NAMALWA (cell line): ENCODE measurements around the gene SLC5A5.
A peak's percentile ranks its signal among the peaks of the same experiment; 100 is the strongest.

Source experiments
- DNase-seq: peaks from one replicate; pipeline ENCODE4 v3.0.0-alpha.2; 2015; ENCODE audit warnings: low spot score

Gene SLC5A5

DNA sequence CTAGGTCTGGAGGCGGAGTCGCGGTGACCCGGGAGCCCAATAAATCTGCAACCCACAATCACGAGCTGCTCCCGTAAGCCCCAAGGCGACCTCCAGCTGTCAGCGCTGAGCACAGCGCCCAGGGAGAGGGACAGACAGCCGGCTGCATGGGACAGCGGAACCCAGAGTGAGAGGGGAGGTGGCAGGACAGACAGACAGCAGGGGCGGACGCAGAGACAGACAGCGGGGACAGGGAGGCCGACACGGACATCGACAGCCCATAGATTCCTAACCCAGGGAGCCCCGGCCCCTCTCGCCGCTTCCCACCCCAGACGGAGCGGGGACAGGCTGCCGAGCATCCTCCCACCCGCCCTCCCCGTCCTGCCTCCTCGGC is at the start of gene SLC5A5:
Gene SLC5A5 (plus strand): TSS at position 68 of the 373 bp plus-strand sequence. CDS start 375 bp downstream, outside the sequence.
- peak; percentile 42 for DNase-seq

DNA sequence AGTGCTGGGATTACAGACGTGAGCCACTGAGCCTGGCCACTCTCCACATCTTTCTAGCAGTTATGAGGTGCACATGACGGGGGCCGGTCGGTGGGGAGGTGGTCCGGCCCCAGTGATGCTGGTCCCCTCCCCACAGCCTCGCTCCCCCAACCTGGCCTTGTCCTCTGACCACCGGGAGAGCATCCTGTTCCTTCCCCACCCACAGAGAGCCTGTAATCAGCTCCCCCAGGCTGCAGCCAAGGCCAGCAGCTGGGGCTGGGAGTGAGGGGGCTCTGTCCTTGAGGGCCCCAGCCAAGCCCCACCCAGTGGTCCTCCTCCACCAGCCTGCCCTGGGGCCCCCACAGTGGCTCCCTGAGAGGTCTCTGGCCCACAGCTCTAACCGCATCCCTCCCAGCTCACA is 47.4 kb upstream of the SLC5A5 start:
- DNase-seq: no peak

DNA sequence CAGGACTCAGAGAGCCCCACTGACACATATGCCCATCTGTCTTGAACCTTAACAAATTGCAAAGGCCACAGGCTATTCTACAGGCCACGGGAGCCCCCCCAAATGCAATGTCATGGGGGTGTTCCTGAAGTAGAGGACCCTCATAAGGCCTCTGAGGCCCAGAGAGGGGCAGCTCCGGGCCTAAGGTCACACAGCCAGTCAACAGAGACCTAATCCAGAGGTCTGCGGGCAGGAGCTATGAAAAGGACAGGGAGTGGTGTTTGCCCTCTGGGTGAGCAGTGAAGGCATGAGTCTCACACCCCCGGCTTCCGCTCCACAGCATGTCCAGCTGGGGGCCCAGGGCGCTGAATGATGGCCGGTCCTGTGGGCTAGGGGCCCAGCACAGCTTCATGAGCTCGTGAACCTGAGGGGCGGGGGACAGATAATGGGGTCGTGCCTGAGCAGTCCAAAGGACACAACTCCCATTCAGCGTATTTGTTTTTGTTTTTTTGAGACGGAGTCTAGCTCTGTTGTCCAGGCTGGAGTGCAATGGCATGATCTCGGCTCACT is 45.2 kb upstream of the SLC5A5 start:
- no peak for DNase-seq

DNA sequence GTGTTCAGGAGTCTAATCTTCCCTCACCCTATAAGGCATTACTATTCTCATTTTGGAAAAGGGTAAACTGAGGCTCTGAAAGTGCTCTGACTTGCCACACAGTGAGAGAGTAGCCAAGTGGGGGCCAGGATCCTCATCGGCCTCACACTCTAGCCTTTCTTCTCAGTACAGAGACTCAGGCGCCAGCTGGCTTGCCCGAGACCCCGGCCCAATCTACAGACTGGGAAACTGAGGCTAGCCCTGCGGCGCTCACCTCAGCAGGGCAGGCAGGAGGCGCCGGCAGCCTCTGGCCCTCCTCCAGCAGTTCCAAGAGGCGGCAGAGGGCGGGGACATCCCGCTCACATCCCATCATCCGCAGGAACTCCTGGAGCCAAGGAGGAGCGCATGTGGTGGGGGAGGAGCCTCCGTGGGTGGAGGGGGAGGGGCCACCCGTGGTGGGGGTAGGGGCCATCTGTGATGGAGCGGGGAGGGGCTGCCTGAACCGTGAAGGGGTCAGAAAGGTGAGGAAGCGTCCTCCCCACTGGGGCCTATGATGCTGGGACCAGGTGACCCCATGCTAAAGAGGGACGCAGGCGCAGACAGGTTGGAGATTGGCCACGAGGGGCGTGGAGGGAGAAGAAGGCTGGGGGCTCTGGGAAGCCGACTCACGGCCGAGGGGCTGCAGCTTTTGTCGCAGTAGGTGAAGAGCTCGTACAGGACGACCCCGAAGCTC is 41.7 kb upstream of the SLC5A5 start:
- no peak for DNase-seq

DNA sequence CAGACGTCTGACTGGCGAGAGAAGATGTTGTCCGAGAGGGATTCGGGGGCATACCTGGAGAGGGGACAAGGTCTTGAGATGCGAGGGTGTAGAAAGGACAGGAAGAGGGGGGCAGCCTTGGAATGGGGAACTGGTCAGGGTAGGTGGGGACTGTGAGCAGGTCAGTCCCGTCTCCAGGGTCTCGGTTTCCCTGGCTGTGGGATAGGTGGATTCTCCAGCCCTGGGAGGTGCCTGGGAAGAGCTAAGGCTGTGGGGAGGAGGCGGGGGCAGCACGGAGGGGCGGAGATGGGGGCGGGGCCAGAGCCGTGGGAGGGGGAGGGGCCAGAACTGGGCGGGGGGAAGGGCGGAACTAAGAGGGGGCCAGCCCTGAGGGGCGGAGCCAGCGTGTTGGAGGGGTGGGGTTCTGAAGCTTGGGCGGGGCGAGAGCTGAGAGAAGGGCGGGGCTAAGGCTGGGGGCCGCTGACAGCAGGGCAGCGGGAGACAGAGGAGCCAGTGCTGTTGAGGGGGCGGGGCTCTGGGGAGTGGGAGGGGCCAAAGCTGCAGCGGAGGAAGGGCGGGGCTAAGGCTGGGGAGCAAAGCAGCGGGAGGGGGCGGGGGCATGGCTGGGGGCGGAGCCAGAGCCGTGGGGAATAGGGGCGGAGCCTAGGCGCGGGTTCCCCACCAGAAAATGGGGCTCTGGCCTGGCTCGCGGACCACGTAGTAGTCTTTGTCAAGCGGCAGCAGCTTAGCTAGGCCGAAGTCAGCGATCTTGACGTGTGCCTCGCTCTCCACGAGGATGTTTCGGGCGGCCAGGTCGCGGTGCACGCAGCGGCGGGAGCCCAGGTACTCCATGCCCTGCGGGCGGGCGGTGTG is 41.0 kb upstream of the SLC5A5 start:
- peak; percentile 90 for DNase-seq

DNA sequence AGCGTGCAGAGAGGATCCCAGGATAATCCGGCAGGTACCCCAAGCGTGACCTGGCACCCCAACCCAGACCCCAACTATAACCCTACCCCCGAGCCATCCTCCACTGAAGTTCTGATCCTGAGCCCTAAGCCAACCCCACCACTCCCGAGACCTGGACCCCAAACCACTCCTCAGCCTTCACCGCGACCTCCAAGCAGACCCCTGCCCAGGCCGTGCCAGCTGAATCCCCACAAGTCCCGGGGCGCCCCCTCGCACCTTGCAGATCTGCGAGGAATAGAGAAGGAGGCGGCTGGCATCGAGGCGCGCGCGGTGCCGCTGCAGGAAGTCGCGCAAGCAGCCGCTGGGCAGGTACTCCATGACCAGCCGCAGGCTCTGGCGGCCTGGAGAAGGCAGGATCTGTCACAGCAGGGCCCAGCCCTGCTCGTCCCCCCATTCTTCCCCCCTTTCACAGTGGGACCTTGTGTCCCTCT is 40.3 kb upstream of the SLC5A5 start:
- no peak for DNase-seq

DNA sequence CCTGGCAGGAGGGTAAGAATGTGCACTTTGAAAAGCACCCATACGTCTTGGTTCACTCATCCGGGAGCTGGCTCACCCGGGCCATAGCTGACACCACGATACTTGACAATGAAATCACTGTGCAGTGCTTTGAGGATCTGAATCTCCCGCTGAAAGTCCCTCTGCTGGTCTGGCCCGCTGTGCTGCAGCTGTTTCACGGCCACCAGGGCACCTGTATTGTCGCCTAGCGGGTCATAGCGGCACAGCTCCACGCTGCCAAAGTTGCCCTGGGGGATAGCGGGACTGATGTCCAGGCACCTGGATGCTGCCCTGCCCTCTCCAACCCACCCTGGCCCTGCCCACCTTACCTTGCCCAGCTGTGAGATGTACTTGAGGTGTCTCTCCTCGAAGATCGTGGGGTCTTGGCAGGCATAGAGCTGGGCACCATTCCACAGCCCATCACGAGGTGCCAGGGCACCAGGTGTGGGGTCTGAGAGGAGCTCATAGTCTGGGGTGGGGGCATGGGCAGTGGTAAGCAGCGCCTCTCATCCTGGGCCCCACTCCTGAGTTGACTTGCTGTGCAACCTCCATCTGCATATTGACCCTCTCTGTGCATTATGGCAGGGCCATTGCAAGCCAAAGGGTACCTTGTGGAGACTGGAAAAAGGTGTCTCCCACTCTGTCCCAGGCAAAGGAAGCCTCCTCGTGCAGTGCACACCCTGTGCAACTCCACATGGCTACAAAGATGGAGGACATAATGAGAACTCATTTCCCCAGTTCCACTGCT is 39.1 kb upstream of the SLC5A5 start:
- DNase-seq: no peak

DNA sequence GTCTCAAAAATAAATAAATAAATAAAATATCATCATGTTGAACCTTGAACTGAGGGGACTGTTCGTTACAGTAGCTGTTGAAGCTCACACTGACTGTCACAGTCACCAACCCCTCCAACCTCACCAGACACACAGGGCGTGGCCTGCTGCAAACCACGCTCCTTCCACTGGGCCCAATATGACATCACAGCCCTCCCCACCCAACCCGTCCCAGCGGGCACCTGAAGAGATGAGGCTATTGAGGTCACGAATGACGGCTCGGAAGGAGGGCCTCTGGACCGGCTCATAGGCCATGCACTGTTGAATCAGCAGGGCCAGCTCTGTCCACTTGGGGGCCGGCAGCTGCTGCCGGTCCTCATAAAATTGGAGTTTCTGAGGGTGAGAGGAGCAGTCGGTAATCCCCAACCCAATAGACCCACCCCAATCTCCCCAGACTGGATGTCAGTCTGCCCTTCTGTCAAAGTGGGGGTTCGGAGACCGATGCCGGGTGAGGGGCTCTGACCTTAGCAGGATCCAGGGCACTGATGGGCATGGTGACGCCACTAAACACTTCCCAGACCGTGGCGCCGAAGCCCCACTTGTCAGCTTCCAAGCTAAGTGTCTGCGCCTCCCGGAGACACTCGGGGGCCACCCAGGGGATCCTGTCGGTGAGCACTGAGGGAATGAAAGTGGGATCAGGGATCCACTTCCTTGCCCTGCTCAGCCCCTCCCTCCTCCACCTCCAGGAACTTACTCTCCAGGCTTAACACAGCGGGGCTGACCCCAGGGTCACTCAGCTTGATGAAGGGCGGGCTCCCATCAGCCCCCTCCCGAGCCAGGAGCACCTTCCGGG is 37.2 kb upstream of the SLC5A5 start:
- no peak for DNase-seq

DNA sequence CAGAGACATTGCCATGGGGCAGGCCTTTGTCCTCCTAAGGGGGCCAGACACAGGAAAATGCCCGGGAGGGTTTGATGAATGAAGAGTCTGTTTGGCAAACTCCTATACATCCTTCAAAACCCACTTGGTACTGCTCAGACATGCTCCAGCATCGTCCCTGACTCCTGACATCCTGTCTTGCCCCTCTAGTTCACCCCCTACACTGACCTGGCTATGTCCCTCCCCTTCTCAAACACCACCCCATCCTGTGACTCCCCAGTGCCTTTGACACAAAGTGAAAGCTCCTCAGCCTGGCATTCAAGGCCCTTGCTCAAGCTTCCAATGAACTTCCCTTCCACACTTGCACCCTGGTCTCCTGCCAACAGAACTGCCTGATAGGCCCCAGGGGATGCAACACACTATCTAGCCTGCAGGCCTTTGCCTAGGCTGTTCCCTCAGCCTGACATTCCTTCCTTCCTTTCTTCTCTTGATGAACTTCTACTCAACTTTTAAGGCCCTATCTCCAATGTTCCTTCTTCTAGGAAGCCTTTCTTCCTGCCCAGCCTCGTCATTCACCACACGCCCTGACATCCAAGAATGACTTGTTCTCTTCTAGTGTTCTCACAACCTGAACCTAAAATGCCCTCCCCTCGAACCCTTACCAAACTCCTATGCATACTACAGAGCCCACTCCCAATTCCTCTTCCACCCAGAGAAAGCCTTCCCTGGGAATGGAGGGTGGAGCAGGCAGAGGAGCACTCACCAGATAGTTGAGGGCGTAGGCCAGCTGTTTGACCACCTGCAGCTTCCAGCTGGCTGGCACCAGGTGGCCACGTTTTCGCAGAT is 36.4 kb upstream of the SLC5A5 start:
- peak; percentile 30 for DNase-seq

DNA sequence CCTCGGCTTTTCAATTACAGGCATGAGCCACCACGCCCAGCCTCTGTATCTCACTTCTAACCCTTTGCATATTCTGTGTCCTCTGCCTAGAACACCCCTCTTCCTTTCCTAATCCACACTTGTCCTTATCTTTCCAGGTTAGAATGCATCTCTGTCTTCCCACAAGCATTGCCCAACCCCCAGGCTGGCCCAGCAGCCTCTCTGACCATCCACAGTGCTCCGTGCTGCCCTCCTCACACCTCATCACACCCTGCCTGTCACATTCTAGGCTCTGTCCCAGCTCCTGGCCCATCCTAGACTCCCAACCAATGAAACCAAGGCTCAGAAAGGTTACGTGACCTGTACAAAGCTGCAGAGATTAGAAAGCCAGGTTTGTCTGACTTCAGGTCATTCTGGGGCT is 35.2 kb upstream of the SLC5A5 start:
- no peak for DNase-seq

DNA sequence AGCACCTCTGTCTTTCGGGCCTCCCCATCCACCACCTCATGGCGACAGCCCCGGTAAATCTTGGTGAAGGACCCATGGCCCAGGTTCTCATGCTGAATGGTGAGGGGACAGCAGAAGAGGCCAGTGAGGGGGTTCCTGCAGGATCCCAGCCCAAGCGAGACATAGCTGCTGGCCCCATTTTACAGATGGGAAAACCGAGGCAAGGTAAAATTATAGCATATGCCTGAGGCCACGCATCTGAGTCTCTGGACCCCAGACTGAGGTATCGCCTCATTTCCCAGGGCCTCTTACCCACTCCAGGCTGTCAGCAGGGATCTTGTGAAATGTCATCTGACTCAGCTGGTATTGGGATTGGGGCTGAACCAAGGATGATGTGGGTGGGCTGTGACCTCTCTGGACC is 33.8 kb upstream of the SLC5A5 start:
- no peak for DNase-seq

DNA sequence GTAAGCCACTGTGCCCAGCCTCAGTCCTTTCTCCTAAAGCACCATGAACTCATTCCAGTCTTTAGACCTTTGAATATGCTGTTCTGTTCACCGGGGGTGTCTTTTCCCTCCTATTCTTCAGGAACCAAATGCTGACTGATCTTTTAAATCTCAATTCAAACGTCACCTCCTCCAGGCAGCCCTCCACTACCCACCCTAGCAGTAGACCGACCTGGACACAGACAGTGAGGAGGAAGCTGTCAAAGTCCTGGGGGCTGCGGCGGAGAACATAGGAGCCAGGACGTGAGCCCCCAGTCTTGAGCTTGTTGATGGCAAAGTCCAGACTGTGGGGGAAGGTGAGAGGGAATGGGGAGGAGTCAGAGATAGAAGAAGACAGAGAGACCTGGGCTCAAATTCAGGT is 31.7 kb upstream of the SLC5A5 start:
- DNase-seq: no peak

DNA sequence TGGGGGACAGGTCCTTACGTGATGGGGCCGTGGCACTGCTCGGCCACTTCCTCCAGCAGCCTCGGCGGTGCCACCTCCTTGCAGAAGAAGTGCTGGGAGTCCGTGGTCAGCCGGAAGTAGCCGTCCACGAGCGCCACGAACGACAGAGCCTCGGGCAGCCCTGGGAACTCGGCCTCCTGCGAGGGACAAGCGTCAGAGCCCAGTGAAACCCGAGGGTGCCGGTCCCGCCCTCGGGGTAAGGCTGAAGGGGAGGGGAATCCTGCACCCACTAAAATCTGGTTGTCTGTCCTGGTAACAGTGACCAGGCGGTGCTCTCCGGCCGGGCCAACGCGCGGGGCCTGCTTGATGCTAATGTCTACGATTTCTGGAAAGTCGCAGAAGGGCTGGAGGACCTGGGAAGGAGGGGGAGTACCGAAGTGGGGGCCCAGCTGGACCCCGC is 30.4 kb upstream of the SLC5A5 start:
- no peak for DNase-seq

DNA sequence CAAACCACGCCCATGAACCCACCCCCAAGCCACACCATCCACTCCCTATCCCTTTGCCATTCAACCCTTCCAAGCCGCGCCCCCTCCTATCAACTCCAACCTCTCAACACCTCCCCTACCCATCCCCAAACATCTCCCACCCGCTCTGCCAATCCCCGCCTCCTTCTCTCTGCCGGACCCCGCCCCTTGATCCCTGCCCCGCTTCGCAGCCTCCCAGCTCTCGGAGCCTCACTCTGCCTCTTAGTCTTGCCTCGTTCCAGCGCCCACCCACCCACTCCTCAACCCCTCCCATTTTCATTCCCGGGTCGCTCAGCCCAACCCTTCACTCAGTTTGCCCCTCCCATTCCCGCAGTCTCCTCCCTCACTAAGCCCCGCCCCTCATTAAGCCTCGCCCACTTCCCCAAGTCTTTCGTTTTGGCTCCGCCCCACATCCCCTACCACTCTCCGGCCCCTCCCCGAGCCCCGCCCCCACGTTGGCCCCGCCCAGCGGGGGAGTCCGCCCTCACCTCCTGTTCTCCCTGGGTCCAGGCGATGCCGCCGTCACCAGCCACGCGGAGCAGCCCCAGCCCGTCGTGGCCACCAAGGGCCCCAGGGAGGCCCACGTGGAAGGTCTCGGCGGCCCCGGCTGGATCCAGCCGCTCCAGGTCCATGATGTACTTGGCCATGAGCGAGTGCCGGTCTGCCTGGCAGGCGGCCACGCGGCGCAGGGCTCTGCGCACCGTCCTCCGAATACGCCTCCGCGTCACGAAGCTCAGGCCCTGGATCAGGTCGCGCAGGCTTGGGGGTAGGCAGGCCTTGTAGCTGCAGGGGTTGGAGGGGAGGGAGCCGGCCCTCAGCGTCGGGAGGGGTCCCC is 29.7 kb upstream of the SLC5A5 start:
- peak; percentile 81 for DNase-seq

DNA sequence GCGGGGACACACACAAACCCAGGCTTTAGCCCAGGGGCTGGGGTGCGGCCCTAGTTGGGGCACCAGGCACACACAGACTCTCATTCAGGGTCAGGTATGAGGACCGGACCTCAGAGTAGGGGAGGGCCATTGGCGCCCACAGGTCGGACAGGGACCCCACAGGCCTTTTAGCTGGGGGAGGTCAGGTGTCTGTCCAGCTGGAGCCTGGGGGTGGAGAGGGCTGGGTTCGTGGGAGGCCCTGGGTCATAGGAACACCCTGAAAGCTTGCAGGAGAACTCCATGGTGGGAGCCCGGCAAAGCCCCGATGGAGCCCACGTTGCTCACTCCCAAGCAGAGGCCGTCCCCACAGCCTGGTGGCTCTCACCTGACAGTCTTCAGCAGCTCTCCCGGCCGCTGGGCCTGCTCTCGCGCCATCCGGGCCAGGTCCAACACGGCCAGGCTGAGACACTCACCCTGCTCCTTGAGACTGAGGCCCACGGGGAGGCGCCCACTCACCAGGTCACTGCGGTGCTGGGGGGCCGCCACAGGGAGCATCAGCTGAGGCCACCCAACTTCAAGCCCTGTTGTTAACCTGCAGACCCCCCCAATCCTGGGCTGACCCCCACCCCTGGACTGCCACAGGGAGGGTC is 29.0 kb upstream of the SLC5A5 start:
- DNase-seq: no peak

DNA sequence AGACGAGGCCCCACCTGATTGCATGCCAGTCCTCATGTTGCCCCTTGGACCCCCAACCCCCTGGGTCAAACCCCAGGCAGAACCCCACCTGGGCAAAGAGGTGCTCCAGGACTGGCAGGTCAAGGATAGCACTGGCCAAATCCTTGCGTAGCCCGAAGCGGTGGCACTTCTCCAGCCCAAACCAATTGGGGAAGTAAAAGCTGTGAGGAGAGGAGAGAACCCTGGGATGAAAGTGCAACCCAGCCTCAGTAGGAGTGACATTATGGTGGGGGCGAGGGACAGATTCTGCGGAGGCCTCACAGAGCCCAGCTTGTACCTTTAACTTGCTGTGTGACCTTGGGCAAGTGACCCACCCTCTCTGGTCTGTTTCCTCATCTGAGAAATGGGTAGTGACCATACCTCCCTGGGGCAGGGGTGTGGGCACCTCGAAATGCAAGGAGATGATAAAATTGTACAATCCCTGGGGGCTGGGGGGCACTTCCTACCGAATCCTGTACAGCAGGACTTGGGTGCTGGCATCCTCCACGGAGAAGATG is 28.4 kb upstream of the SLC5A5 start:
- DNase-seq: no peak

DNA sequence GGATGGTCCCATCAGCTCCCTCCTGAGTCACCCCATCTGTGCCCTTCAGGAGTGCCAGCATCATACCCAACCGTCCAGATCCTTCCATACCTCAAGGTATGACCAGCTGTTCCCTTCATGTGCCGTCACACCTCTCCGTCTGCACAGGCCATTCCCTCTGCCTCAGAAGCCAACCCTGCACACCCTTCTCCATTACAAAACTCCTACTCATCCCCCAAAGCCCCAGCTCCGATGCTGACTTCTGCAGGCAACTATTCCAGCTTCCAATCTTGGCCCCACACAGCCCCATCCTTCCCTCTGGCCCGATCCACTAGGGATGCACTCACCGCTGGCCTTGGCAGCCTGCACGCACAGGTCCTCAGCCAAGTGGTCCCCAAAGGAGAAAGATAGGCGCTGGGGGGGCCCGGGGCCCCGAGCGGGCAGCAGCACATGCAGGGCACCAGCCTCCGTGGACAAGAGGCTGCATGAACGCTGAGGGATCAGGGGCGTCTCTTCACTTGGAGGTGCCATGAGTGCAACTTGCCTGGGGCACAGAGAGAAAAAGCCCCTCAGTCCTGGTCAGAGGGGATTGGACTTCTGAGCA is 27.7 kb upstream of the SLC5A5 start:
- no peak for DNase-seq

DNA sequence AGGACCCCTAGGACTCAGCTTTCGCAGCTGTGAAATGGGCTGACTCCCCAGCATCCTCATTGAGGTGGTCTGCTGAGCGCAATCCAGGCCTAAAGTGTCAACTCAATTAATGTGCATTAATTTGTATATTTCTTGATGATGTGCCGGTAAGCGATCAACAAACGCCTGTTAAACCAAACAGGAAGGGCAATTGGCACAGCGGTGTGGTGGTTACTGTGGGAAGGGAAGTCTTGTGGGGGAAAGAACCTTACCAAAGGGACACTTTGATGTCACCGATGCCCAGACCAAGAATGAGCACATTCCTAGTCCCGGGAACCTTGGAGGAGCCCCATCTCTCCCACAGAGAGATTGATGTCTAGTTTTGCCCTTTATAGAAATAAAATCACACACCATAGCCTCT is 25.6 kb upstream of the SLC5A5 start:
- no peak for DNase-seq
